Smooth muscle cell (in vitro differentiated cells): Measurements from ENCODE around the gene C1QC. TPM values are rescaled to one million over a fixed set of nuclear protein-coding genes. Genes with fewer than 3 reads are reported as not detected.
"Not testable (repeated sequence)": the region's sequence is repeated elsewhere in the genome, so short reads cannot be mapped to it uniquely, and the experiment has no call there.

Source experiments
- DNase-seq: peaks from one replicate; lab custom pipeline; 2025; ENCODE audit not compliant: unreplicated experiment; lab: John Stamatoyannopoulos, UW
- H2AFZ ChIP-seq: fragments of 200-600 bp; sonication (generic); 2 replicates; pipeline ENCODE4 v1.6.0; 2016; ENCODE audit warnings: antibody characterized with exemption, low read depth, mild to moderate bottlenecking
- H3F3A ChIP-seq: fragments of 200-600 bp; sonication (generic); 2 replicates; pipeline ENCODE4 v1.6.0; 2017; ENCODE audit warnings: antibody characterized with exemption, low read depth
- H3K27ac ChIP-seq: fragments of 200-600 bp; sonication (generic); 2 replicates; pipeline ENCODE4 v1.5.1; 2016; ENCODE audit warnings: low read depth, mild to moderate bottlenecking
- H3K27me3 ChIP-seq: fragments of 200-600 bp; sonication (generic); 2 replicates; pipeline ENCODE4 v1.6.1; 2016; ENCODE audit warnings: low read depth, mild to moderate bottlenecking
- H3K36me3 ChIP-seq: fragments of 200-600 bp; sonication (generic); 2 replicates; pipeline ENCODE4 v1.5.1; 2016; ENCODE audit warnings: low read depth
- H3K4me1 ChIP-seq: fragments of 200-600 bp; sonication (generic); 2 replicates; pipeline ENCODE4 v1.5.1; 2016; ENCODE audit warnings: low read depth
- H3K4me2 ChIP-seq: fragments of 200-600 bp; sonication (generic); 2 replicates; pipeline ENCODE4 v1.6.0; 2016; ENCODE audit warnings: mild to moderate bottlenecking
- H3K4me3 ChIP-seq: fragments of 200-600 bp; sonication (generic); 2 replicates; pipeline ENCODE4 v1.5.1; 2016; ENCODE audit warnings: mild to moderate bottlenecking
- H3K79me2 ChIP-seq: fragments of 200-600 bp; sonication (generic); 2 replicates; pipeline ENCODE4 v1.6.0; 2016; ENCODE audit warnings: low read depth, mild to moderate bottlenecking
- H3K9ac ChIP-seq: fragments of 200-600 bp; sonication (generic); 2 replicates; pipeline ENCODE4 v1.6.0; 2016; ENCODE audit warnings: low read depth
- H3K9me3 ChIP-seq: fragments of 200-600 bp; sonication (generic); replicated peaks from 2 replicates; pipeline ENCODE4 v1.5.1; 2016; ENCODE audit warnings: low read depth
- H4K20me1 ChIP-seq: fragments of 200-600 bp; sonication (generic); 2 replicates; pipeline ENCODE4 v1.6.0; 2016; ENCODE audit warnings: low read depth
- WGBS: methylation state at CpG from one replicate; pipeline ENCODE4 v1.1.7; 2016; ENCODE audit warnings: low lambda C conversion rate; 5-methylcytosine and 5-hydroxymethylcytosine counted together
- polyA plus RNA-seq: library from polyadenylated mRNA; unstranded; fragments of >200 nt; fragmentation: Nextera tagmentation; extraction: Ambion mirVana; gene quantifications from 2 replicates; pipeline ENCODE4 v1.2.1, GENCODE V29; 2016
- total RNA-seq: library from RNA; depleted of rRNA; stranded (reverse); fragments of >200 nt; gene quantifications from 2 replicates; pipeline ENCODE4 v1.2.3, GENCODE V29; 2014
- TF ChIP-seq, protein P1 (sequence below): fragments of 200-600 bp; sonication (generic); IDR thresholded peaks from 2 replicates; pipeline ENCODE4 v1.5.1; 2017; ENCODE audit warnings: borderline replicate concordance, mild to moderate bottlenecking, antibody characterized with exemption; ENCODE audit not compliant: insufficient read depth, poor library complexity, severe bottlenecking

C1QC gene
- total and polyA plus RNA-seq, 2 experiments from 2014 or later: not detected

DNA sequence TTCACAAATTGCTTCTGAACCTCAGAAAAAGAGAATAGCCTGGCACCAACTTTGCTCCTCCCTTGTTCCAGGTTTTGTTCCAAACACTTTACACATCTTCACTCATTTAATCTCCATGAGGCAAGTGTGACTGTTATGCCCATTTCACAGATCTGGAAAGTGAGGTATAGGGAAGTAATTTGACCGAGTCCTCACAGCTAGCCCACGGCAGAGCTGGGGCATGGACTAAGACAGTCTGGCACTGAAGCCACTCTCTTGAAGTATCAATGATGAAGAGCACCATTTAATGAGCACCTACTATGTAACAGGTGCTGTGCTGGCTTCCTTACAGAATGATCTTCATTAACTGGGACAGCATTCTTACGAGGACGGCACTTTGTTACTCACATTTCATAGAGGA lies 28.6 kb downstream of the C1QC start:
- Histone ChIP-seq H2AFZ (no peak overlapping the region), H4K20me1 (no peaks in the 10 kb centered on the region), H3K27me3 (peaks cover 58% of the 10 kb centered on the region), H3K36me3 (no peaks in the 10 kb centered on the region), H3K9ac (no peak overlapping the region), H3K4me1 (peaks cover 14% of the 10 kb centered on the region), H3K79me2 (no peaks in the 10 kb centered on the region), H3K4me3 (no peak overlapping the region), H3K4me2 (no peak overlapping the region), H3K9me3 (no peaks in the 10 kb centered on the region), H3K27ac (no peak overlapping the region), H3F3A (no peaks in the 10 kb centered on the region)
- TF ChIP-seq, protein P1, sequence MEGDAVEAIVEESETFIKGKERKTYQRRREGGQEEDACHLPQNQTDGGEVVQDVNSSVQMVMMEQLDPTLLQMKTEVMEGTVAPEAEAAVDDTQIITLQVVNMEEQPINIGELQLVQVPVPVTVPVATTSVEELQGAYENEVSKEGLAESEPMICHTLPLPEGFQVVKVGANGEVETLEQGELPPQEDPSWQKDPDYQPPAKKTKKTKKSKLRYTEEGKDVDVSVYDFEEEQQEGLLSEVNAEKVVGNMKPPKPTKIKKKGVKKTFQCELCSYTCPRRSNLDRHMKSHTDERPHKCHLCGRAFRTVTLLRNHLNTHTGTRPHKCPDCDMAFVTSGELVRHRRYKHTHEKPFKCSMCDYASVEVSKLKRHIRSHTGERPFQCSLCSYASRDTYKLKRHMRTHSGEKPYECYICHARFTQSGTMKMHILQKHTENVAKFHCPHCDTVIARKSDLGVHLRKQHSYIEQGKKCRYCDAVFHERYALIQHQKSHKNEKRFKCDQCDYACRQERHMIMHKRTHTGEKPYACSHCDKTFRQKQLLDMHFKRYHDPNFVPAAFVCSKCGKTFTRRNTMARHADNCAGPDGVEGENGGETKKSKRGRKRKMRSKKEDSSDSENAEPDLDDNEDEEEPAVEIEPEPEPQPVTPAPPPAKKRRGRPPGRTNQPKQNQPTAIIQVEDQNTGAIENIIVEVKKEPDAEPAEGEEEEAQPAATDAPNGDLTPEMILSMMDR: no peak
- DNase-seq: no peak
- 81% methylated on average over 4 of the region's 4 CpGs for WGBS

DNA sequence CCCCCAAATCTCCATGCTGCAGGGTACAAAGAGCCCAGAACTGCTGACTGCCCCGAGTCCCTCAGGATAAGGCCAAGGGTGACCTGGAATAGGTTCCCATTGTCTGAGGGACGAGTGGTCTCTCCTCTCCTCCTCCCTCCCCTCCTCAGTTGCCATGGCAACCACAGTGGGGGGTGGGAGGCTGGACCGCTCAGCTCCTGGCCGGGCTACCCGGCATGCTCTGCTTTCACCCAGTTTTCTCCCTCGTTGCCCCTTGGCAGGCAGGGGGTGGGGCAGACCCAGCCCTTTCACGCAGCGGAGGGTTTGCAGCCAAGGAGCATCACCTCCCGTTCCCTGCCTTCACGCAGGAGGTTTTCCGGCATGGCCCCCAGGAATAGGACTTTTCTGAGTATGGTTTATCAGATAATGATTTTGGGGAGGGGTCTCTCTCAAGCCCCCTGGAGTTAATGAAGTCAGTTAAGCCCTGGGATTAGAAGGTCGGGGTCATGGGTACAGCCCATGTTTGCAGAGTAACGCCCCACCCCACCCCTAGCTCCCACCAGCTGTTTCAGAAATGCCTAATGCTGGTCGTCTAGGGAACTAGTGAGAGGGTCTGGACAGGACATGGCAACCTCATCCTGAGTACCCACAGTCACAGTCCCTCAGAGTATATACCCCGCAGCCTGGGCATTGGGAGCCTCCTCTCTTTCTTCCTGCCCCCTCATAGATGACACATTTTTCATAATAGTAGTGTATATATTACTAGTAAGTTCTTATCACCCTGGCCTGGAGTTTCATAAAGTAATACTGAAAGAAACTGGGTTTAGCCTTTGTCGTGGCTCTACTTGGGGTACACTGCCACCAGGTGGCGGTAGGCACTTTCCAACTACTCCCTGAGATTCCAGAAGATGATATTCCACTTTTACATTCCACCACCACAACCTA lies 30.3 kb downstream of the C1QC start:
- no peaks in the 10 kb centered on the region for H3K79me2 ChIP-seq
- DNase-seq: no peak
- H3K36me3 ChIP-seq: no peaks in the 10 kb centered on the region
- no peak overlapping the region for H2AFZ ChIP-seq
- 53% methylated on average over 17 of the region's 17 CpGs for WGBS
- H3K9me3 ChIP-seq: no peaks in the 10 kb centered on the region
- no peaks in the 10 kb centered on the region for H3F3A ChIP-seq
- H4K20me1 ChIP-seq: no peaks in the 10 kb centered on the region
- H3K27ac ChIP-seq: no peak overlapping the region
- no peak overlapping the region for H3K4me3 ChIP-seq
- peaks cover 41% of the 10 kb centered on the region for H3K27me3 ChIP-seq
- H3K4me1 ChIP-seq: peaks cover 23% of the 10 kb centered on the region
- TF ChIP-seq, protein P1: peak; percentile 74
- H3K4me2 ChIP-seq: no peak overlapping the region
- no peak overlapping the region for H3K9ac ChIP-seq

DNA sequence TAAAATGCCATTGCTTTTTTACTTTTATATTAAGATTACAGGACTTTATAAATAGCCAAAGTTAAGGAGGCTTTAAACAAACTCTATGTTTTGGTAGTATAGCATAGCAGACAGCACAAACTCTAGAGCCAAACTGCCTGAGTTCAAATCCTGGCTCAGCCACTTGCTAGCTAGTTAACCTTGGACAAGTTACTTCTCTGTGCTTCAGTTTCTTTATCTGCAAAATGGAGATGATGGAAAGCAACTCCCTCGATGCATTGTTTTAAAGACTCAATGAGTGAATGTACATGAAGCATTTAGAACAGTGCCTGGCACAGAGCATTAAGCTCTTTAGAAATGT lies 30.9 kb downstream of the C1QC start:
- Histone ChIP-seq H2AFZ (no peak overlapping the region), H3K9me3 (no peaks in the 10 kb centered on the region), H3K36me3 (no peaks in the 10 kb centered on the region), H3K4me1 (peaks cover 23% of the 10 kb centered on the region), H4K20me1 (no peaks in the 10 kb centered on the region), H3K4me2 (no peak overlapping the region), H3K4me3 (no peak overlapping the region), H3F3A (no peaks in the 10 kb centered on the region), H3K9ac (no peak overlapping the region), H3K27me3 (peaks cover 37% of the 10 kb centered on the region), H3K27ac (no peak overlapping the region), H3K79me2 (no peaks in the 10 kb centered on the region)
- TF ChIP-seq, protein P1: no peak
- 38% methylated on average over 1 of the region's 1 CpG for WGBS
- no peak for DNase-seq

DNA sequence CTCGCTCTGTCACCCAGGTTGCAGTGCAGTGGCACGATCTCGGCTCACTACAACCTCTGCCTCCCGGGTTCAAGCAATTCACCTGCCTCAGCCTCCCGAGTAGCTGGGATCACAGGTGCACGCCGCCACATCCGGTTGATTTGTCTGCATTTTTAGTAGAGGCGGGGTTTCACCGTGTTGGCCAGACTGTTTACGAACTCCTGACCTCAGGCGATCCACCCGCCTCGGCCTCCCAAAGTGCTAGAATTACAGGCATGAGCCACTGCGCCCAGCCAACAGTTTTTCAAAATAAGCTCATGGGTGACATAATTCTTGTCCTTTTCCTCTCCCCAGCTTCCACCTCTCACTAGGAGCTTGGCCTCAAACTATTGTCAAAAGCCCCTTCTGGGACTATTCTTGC lies 32.7 kb downstream of the C1QC start:
- H4K20me1 ChIP-seq, H3K27ac ChIP-seq, H2AFZ ChIP-seq, H3K9me3 ChIP-seq, H3K36me3 ChIP-seq, H3F3A ChIP-seq, DNase-seq, H3K9ac ChIP-seq, H3K79me2 ChIP-seq, H3K4me3 ChIP-seq, H3K4me2 ChIP-seq: not testable (repeated sequence)
- peaks cover 23% of the 10 kb centered on the region for H3K4me1 ChIP-seq
- WGBS: 89% methylated on average over 15 of the region's 15 CpGs
- peaks cover 24% of the 10 kb centered on the region for H3K27me3 ChIP-seq
